Smooth muscle cell (in vitro differentiated cells): Measurements from ENCODE around the gene WHRN. TPM values are rescaled to one million over a fixed set of nuclear protein-coding genes. Genes with fewer than 3 reads are reported as not detected.

ENCODE experiments used
- DNase-seq: peaks from one replicate; lab custom pipeline; 2025; ENCODE audit not compliant: unreplicated experiment; lab: John Stamatoyannopoulos, UW
- H2AFZ ChIP-seq: fragments of 200-600 bp; sonication (generic); 2 replicates; pipeline ENCODE4 v1.6.0; 2016; ENCODE audit warnings: antibody characterized with exemption, low read depth, mild to moderate bottlenecking
- H3F3A ChIP-seq: fragments of 200-600 bp; sonication (generic); 2 replicates; pipeline ENCODE4 v1.6.0; 2017; ENCODE audit warnings: antibody characterized with exemption, low read depth
- H3K27ac ChIP-seq: fragments of 200-600 bp; sonication (generic); 2 replicates; pipeline ENCODE4 v1.5.1; 2016; ENCODE audit warnings: low read depth, mild to moderate bottlenecking
- H3K27me3 ChIP-seq: fragments of 200-600 bp; sonication (generic); 2 replicates; pipeline ENCODE4 v1.6.1; 2016; ENCODE audit warnings: low read depth, mild to moderate bottlenecking
- H3K36me3 ChIP-seq: fragments of 200-600 bp; sonication (generic); 2 replicates; pipeline ENCODE4 v1.5.1; 2016; ENCODE audit warnings: low read depth
- H3K4me1 ChIP-seq: fragments of 200-600 bp; sonication (generic); 2 replicates; pipeline ENCODE4 v1.5.1; 2016; ENCODE audit warnings: low read depth
- H3K4me2 ChIP-seq: fragments of 200-600 bp; sonication (generic); 2 replicates; pipeline ENCODE4 v1.6.0; 2016; ENCODE audit warnings: mild to moderate bottlenecking
- H3K4me3 ChIP-seq: fragments of 200-600 bp; sonication (generic); 2 replicates; pipeline ENCODE4 v1.5.1; 2016; ENCODE audit warnings: mild to moderate bottlenecking
- H3K79me2 ChIP-seq: fragments of 200-600 bp; sonication (generic); 2 replicates; pipeline ENCODE4 v1.6.0; 2016; ENCODE audit warnings: low read depth, mild to moderate bottlenecking
- H3K9ac ChIP-seq: fragments of 200-600 bp; sonication (generic); 2 replicates; pipeline ENCODE4 v1.6.0; 2016; ENCODE audit warnings: low read depth
- H3K9me3 ChIP-seq: fragments of 200-600 bp; sonication (generic); replicated peaks from 2 replicates; pipeline ENCODE4 v1.5.1; 2016; ENCODE audit warnings: low read depth
- H4K20me1 ChIP-seq: fragments of 200-600 bp; sonication (generic); 2 replicates; pipeline ENCODE4 v1.6.0; 2016; ENCODE audit warnings: low read depth
- WGBS: methylation state at CpG from one replicate; pipeline ENCODE4 v1.1.7; 2016; ENCODE audit warnings: low lambda C conversion rate; 5-methylcytosine and 5-hydroxymethylcytosine counted together
- polyA plus RNA-seq: library from polyadenylated mRNA; unstranded; fragments of >200 nt; fragmentation: Nextera tagmentation; extraction: Ambion mirVana; gene quantifications from 2 replicates; pipeline ENCODE4 v1.2.1, GENCODE V29; 2016
- total RNA-seq: library from RNA; depleted of rRNA; stranded (reverse); fragments of >200 nt; gene quantifications from 2 replicates; pipeline ENCODE4 v1.2.3, GENCODE V29; 2014
- TF ChIP-seq, protein P1 (sequence below): fragments of 200-600 bp; sonication (generic); IDR thresholded peaks from 2 replicates; pipeline ENCODE4 v1.5.1; 2017; ENCODE audit warnings: borderline replicate concordance, mild to moderate bottlenecking, antibody characterized with exemption; ENCODE audit not compliant: insufficient read depth, poor library complexity, severe bottlenecking

The WHRN gene
- total and polyA plus RNA-seq, 2 experiments from 2014 or later: 3.6 to 12.9 TPM

DNA sequence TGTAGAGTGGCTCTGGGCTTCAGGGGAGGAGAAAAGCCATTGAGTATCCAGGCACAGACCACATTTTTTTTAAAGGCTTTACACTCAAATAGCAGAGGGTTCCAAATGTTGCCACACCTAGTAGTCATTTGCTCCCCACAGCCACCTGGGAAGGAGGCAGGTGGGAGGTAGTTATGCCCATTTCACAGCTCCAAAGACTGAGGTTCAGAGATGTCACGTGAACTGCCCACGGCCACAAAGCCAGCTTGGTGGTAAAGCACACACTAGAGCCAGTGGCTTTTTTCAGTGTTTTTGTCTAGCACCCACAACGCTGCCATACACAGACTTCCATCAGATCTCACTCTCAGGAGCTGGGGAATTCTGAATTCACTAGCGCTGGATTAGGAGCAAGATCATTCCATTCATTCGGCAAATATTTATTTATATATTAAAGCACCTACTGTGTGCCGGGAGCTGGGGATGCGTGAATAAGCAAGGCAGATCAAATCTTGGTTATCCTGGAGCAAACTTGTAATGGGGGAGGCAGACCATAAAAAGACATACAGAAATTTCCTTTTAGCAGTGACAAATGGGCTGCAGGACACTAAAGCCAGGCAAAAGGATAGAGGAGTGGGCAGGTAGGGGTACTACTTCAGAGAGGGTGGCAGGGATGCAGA lies 7.4 kb downstream of the WHRN start:
- Histone ChIP-seq H3K79me2 (peaks cover 10% of the 10 kb centered on the region), H3K27ac (no peak overlapping the region), H3K9me3 (no peaks in the 10 kb centered on the region), H3K4me2 (no peak overlapping the region), H4K20me1 (peaks cover 39% of the 10 kb centered on the region), H3K4me1 (peaks cover 32% of the 10 kb centered on the region), H3F3A (peaks cover 18% of the 10 kb centered on the region), H3K9ac (no peak overlapping the region), H2AFZ (no peak overlapping the region), H3K27me3 (peaks cover 7% of the 10 kb centered on the region), H3K36me3 (no peaks in the 10 kb centered on the region), H3K4me3 (no peak overlapping the region)
- no peak for DNase-seq
- WGBS: 93% methylated on average over 7 of the region's 7 CpGs
- TF ChIP-seq, protein P1, sequence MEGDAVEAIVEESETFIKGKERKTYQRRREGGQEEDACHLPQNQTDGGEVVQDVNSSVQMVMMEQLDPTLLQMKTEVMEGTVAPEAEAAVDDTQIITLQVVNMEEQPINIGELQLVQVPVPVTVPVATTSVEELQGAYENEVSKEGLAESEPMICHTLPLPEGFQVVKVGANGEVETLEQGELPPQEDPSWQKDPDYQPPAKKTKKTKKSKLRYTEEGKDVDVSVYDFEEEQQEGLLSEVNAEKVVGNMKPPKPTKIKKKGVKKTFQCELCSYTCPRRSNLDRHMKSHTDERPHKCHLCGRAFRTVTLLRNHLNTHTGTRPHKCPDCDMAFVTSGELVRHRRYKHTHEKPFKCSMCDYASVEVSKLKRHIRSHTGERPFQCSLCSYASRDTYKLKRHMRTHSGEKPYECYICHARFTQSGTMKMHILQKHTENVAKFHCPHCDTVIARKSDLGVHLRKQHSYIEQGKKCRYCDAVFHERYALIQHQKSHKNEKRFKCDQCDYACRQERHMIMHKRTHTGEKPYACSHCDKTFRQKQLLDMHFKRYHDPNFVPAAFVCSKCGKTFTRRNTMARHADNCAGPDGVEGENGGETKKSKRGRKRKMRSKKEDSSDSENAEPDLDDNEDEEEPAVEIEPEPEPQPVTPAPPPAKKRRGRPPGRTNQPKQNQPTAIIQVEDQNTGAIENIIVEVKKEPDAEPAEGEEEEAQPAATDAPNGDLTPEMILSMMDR: no peak

DNA sequence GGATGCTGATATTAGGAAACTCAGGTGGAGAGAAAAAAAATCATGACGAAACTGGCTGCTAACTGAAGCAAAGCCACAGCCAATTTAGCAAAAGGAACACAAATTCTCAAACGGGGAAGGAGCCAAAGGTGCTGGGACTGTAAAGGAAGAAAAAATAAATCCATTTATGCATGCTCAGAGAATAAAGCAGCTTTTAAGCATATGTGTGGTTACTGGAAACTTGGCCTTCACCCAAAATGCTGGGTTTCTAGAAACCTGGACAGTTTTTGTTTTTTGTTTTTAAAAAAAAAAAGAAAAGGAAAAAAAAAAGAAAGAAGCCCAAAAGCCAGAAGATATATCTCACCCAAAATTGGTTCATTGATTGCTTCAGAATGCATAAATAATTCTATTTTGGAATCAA lies 8.0 kb downstream of the WHRN start:
- H3K36me3 ChIP-seq: no peaks in the 10 kb centered on the region

DNA sequence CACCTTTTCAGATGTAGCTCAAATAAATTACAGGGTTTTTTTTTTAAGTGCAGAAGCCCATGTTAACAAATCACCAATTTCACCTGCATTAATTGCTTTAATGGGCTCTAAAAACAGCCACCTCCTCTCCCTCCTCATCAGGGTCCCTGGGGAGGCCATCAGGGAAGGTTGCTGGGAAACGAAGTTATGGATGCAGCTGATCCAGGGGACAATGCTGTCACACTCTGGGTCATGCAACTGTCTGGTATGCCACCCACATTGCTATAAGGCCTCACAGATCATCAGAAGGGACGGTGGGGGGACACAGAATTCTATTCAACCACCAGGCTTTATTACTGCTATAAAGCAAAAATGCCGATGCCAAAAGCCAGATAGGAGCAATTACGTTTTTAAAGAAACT lies 9.3 kb downstream of the WHRN start:
- Histone ChIP-seq H3K9ac (no peak overlapping the region), H3K4me3 (no peak overlapping the region), H3K9me3 (no peaks in the 10 kb centered on the region), H3K36me3 (no peaks in the 10 kb centered on the region), H2AFZ (no peak overlapping the region), H3K27ac (no peak overlapping the region), H3K79me2 (peaks cover 7% of the 10 kb centered on the region), H3F3A (peaks cover 2% of the 10 kb centered on the region), H3K4me2 (no peak overlapping the region), H3K4me1 (peaks cover 15% of the 10 kb centered on the region), H3K27me3 (peaks cover 7% of the 10 kb centered on the region), H4K20me1 (peaks cover 34% of the 10 kb centered on the region)
- TF ChIP-seq, protein P1: no peak
- 79% methylated on average over 4 of the region's 4 CpGs for WGBS
- no peak for DNase-seq

More for the DNA sequence above, 8.0 kb downstream of the WHRN start:
- Histone ChIP-seq H3K27me3 (peaks cover 7% of the 10 kb centered on the region), H3F3A (peaks cover 14% of the 10 kb centered on the region), H3K27ac (no peak overlapping the region), H4K20me1 (peaks cover 34% of the 10 kb centered on the region), H3K4me1 (peaks cover 26% of the 10 kb centered on the region), H3K4me2 (no peak overlapping the region), H3K9ac (no peak overlapping the region), H3K4me3 (no peak overlapping the region), H2AFZ (no peak overlapping the region), H3K79me2 (peaks cover 10% of the 10 kb centered on the region), H3K9me3 (no peaks in the 10 kb centered on the region)
- TF ChIP-seq, protein P1: no peak
- DNase-seq: no peak
- 90% methylated on average over 2 of the region's 2 CpGs for WGBS
